GM12891 (cell line): ENCODE measurements around the gene FANK1.
"Not testable (repeated sequence)": the region's sequence is repeated elsewhere in the genome, so short reads cannot be mapped to it uniquely, and the experiment has no call there.

Experiments used
- DNase-seq: peaks from one replicate; pipeline ENCODE4 v3.0.0; 2011; ENCODE audit warnings: low spot score; ENCODE audit not compliant: insufficient read length
- FAIRE-seq: peaks from 2 replicates; lab custom pipeline; 2011; peaks lifted over from hg19 to GRCh38; lab: Jason Lieb, UNC
- PAX5 ChIP-seq: IDR thresholded peaks from 2 replicates; pipeline ENCODE4 v1.6.1; 2011; ENCODE audit warnings: low read length, moderate library complexity, mild to moderate bottlenecking; ENCODE audit not compliant: insufficient read depth, severe bottlenecking
- POLR2A ChIP-seq: IDR thresholded peaks from 2 replicates; pipeline ENCODE4 v1.6.1; 2011; ENCODE audit warnings: low read depth, low read length, control low read depth
- POLR2AphosphoS5 ChIP-seq: IDR thresholded peaks from 2 replicates; pipeline ENCODE4 v1.6.1; 2011; ENCODE audit warnings: low read depth, low read length, control low read depth
- POU2F2 ChIP-seq: IDR thresholded peaks from 2 replicates; pipeline ENCODE4 v1.6.1; 2011; ENCODE audit warnings: low read depth, mild to moderate bottlenecking, control low read depth, low read length, moderate library complexity
- SPI1 ChIP-seq: IDR thresholded peaks from 2 replicates; pipeline ENCODE4 v1.6.1; 2011; ENCODE audit warnings: low read depth, low read length, control low read depth
- TAF1 ChIP-seq: IDR thresholded peaks from 2 replicates; pipeline ENCODE4 v1.6.1; 2011; ENCODE audit warnings: low read depth, low read length, control low read depth

The FANK1 gene

DNA sequence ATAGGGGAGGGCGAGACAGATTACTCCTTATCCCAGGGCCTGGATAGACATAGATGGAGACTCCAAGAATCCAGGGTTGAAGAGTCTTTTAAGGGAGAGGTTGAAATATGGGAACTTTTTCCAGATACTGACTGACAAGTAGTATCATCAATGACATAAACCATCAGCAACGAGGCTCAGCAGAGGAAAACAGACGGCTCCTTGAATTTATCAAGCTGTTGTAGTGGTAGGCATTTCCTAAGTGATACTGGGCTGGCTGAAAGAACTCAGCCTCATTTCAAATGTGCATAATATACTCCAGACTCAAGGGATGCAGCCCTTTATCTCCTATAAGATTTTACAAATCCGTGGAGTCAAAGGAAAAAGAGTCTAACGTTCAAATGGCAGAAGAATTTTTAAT is 150.5 kb downstream of the FANK1 start:
- FAIRE-seq (no peak), DNase-seq (no peak)
- TF ChIP-seq POLR2A: no peak
- no peak for TF ChIP-seq SPI1
- TF ChIP-seq TAF1: no peak

- not testable (repeated sequence) for DNase-seq, FAIRE-seq
Measured at GRCh38 chr10:126047749-126048148, 151.4 kb downstream of the FANK1 start.

GRCh38 chr10:126049759-126050700 is 153.7 kb downstream of the FANK1 start:
- no peak for DNase-seq
- TF ChIP-seq POLR2A (no peak), SPI1 (no peak), PAX5 (no peak), POU2F2 (no peak), POLR2AphosphoS5 (no peak), TAF1 (no peak)
- no peak for FAIRE-seq

GRCh38 chr10:126052171-126052570 is 155.8 kb downstream of the FANK1 start:
- no peak for TF ChIP-seq SPI1
- no peak for TF ChIP-seq POLR2AphosphoS5
- no peak for TF ChIP-seq POU2F2
- no peak for TF ChIP-seq PAX5
- no peak for TF ChIP-seq POLR2A
- no peak for TF ChIP-seq TAF1
- no peak for FAIRE-seq
- DNase-seq: no peak

GRCh38 chr10:126054191-126054590 is 157.8 kb downstream of the FANK1 start:
- no peak for TF ChIP-seq PAX5
- no peak for TF ChIP-seq TAF1
- no peak for TF ChIP-seq SPI1
- no peak for FAIRE-seq
- no peak for DNase-seq

DNA sequence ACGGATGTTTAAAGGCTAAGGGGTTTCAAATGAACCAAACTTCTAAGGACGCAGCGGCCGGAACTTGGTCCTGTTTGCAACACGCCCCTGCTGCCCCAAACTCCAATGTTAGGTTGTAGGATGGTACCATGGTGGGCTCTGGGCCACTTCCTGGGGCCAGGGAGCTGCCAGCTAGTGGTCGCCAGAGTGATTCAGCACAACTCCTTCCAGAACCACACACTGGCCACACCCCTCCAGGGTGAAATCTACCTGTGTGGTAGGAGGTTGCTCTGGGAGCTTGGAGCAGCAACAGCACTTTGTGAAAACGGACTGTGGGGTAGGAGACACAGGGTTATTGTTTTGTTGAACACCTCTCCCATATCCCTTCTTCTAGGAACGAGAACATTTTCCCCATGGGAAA is 161.1 kb downstream of the FANK1 start:
- DNase-seq (no peak), FAIRE-seq (no peak)
- no peak for TF ChIP-seq POLR2A

- FAIRE-seq (no peak), DNase-seq (no peak)
- no peak for TF ChIP-seq POLR2A
- TF ChIP-seq TAF1: no peak
- TF ChIP-seq POLR2AphosphoS5: no peak
- no peak for TF ChIP-seq PAX5
- no peak for TF ChIP-seq POU2F2
- no peak for TF ChIP-seq SPI1
Measured at GRCh38 chr10:126058104-126058503, 161.7 kb downstream of the FANK1 start.

- no peak for DNase-seq
- no peak for TF ChIP-seq POLR2A
- FAIRE-seq: no peak
Measured at GRCh38 chr10:126058507-126058906, 162.1 kb downstream of the FANK1 start.
